Sigmoid colon (tissue), 3 donors: ENCODE results near the gene SLC6A4.

ENCODE experiments used
- POLR2A ChIP-seq, 2 donors: fragments of 450-650 bp; IDR thresholded peaks; one replicate each; pipeline ENCODE4 v1.6.1; 2016; ENCODE audit warnings: antibody characterized with exemption in 2 of 2, mild to moderate bottlenecking in 2 of 2, moderate library complexity in 2 of 2
- TF ChIP-seq, protein P1 (sequence below), 4 experiments: fragments of 450-650 bp in 3 of 4; fragments of 200-600 bp in 1 of 4; IDR thresholded peaks; one replicate each; pipeline ENCODE4 v1.5.1; 2016 to 2019; ENCODE audit warnings: antibody characterized with exemption in 4 of 4, mild to moderate bottlenecking in 3 of 4, moderate library complexity in 2 of 4

DNA sequence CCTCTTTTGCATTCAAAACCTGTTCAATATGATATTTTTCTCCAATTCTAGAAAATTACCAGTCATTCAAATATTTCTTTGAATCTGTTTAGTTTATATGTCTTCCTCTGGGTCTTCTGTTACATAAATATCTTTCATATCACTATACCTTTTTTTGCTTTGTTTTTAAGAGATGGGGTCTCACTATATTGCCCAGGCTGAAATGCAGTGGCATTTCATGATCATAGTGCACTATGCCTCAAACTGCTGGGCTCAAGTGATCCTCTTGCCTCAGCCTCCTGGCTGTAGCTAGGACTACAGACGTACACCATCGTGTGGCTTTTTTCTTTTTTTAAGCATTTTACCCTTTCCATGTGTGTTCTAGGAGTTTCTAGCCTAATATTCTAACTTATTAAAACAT is 80.1 kb downstream of the SLC6A4 start:
- TF ChIP-seq POLR2A (IDR thresholded peaks at IDR 0.05), result no peak
- TF ChIP-seq, protein P1, sequence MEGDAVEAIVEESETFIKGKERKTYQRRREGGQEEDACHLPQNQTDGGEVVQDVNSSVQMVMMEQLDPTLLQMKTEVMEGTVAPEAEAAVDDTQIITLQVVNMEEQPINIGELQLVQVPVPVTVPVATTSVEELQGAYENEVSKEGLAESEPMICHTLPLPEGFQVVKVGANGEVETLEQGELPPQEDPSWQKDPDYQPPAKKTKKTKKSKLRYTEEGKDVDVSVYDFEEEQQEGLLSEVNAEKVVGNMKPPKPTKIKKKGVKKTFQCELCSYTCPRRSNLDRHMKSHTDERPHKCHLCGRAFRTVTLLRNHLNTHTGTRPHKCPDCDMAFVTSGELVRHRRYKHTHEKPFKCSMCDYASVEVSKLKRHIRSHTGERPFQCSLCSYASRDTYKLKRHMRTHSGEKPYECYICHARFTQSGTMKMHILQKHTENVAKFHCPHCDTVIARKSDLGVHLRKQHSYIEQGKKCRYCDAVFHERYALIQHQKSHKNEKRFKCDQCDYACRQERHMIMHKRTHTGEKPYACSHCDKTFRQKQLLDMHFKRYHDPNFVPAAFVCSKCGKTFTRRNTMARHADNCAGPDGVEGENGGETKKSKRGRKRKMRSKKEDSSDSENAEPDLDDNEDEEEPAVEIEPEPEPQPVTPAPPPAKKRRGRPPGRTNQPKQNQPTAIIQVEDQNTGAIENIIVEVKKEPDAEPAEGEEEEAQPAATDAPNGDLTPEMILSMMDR (IDR thresholded peaks at IDR 0.05), result no peak
